Ascending aorta (tissue), 2 donors: Measurements from ENCODE around the gene CXorf66. TPM values are rescaled to one million over a fixed set of nuclear protein-coding genes. Genes with fewer than 3 reads are reported as not detected.

Experiments used
- DNase-seq, 2 donors: peaks; one replicate each; pipeline ENCODE4 v3.0.0-alpha.2; 2019; ENCODE audit warnings: low spot score in 2 of 2
- H3K27ac ChIP-seq, 2 donors: fragments of 200-600 bp; sonication (generic); one replicate each; pipeline ENCODE4 v1.5.1; 2016 to 2017; ENCODE audit warnings: mild to moderate bottlenecking in 1 of 2
- H3K27me3 ChIP-seq: fragments of 200-600 bp; sonication (generic); one replicate; pipeline ENCODE4 v1.5.1; 2017
- H3K36me3 ChIP-seq, 2 donors: fragments of 200-600 bp; sonication (generic); one replicate each; pipeline ENCODE4 v1.5.1; 2016
- H3K4me1 ChIP-seq, 2 donors: fragments of 200-600 bp; sonication (generic); one replicate each; pipeline ENCODE4 v1.5.1; 2016 to 2017; ENCODE audit warnings: mild to moderate bottlenecking in 1 of 2
- H3K4me3 ChIP-seq, 2 donors: fragments of 200-600 bp; sonication (generic); one replicate each; pipeline ENCODE4 v1.5.1; 2016 to 2017; ENCODE audit warnings: mild to moderate bottlenecking in 1 of 2
- H3K9me3 ChIP-seq, 2 donors: fragments of 200-600 bp; sonication (generic); one replicate each; pipeline ENCODE4 v1.5.1; 2016
- intact Hi-C: fragments of 100-400 bp; cut with DNase I; formaldehyde crosslinking; loops from one replicate; pipeline ENCODE4 v1.15.1; 2023
- total RNA-seq: library from RNA; depleted of rRNA; stranded (reverse); fragments of >200 nt; gene quantifications from one replicate; pipeline ENCODE4 v1.1.0, GENCODE V29; 2016
- TF ChIP-seq, protein P1 (sequence below), 3 experiments: fragments of 200-600 bp in 2 of 3; fragments of 450-650 bp in 1 of 3; sonication (generic) in 2 of 3; IDR thresholded peaks; one replicate each; pipeline ENCODE4 v1.5.1; 2016 to 2019; ENCODE audit warnings: antibody characterized with exemption in 3 of 3, mild to moderate bottlenecking in 1 of 3, moderate library complexity in 1 of 3

CXorf66 gene, protein sequence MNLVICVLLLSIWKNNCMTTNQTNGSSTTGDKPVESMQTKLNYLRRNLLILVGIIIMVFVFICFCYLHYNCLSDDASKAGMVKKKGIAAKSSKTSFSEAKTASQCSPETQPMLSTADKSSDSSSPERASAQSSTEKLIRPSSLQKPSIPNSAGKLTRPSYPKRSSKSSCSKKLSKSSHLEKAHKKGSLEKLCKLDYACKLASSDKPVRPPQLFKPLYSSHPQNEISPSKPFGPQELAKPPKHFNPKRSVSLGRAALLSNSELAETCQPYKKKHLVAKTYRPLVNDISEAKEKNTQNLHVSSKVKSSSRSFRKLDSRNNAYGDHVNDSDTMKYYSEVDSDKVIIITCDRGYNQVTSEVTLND
- total RNA-seq: not detected

DNA sequence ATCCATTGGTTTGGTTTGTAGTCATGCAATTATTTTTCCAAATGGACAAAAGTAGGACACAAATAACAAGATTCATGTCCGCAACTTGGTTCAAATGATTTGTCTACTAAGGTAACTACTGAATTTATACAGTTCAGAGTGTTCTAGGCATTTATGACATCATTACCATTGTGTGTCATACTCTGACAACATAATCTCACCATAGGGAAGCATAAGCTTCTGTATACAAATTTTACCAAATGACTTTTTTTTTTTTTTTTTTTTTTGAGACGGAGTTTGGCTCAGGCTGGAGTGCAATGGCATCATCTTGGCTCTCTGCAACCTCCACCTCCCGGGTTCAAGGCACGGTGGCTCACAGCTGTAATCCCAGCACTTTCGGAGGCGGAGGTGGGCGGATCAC lies at the start of gene CXorf66:
TSS of gene CXorf66 (minus strand) at position 101 of the 400 bp plus-strand sequence. CDS start at position 76, 25 bp downstream.
- TF ChIP-seq, protein P1, sequence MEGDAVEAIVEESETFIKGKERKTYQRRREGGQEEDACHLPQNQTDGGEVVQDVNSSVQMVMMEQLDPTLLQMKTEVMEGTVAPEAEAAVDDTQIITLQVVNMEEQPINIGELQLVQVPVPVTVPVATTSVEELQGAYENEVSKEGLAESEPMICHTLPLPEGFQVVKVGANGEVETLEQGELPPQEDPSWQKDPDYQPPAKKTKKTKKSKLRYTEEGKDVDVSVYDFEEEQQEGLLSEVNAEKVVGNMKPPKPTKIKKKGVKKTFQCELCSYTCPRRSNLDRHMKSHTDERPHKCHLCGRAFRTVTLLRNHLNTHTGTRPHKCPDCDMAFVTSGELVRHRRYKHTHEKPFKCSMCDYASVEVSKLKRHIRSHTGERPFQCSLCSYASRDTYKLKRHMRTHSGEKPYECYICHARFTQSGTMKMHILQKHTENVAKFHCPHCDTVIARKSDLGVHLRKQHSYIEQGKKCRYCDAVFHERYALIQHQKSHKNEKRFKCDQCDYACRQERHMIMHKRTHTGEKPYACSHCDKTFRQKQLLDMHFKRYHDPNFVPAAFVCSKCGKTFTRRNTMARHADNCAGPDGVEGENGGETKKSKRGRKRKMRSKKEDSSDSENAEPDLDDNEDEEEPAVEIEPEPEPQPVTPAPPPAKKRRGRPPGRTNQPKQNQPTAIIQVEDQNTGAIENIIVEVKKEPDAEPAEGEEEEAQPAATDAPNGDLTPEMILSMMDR (IDR thresholded peaks at IDR 0.05): no peak
- H3K9me3 ChIP-seq: no peaks in the 10 kb centered on the region
- intact Hi-C loops: no loop called here
- no peaks in the 10 kb centered on the region for H3K4me1 ChIP-seq
- no peaks in the 10 kb centered on the region for H3K36me3 ChIP-seq
- no peak for DNase-seq
- H3K4me3 ChIP-seq: no peak within 1 kb of the TSS
- no peaks in the 10 kb centered on the region for H3K27me3 ChIP-seq
- no peak within 1 kb of the TSS for H3K27ac ChIP-seq

DNA sequence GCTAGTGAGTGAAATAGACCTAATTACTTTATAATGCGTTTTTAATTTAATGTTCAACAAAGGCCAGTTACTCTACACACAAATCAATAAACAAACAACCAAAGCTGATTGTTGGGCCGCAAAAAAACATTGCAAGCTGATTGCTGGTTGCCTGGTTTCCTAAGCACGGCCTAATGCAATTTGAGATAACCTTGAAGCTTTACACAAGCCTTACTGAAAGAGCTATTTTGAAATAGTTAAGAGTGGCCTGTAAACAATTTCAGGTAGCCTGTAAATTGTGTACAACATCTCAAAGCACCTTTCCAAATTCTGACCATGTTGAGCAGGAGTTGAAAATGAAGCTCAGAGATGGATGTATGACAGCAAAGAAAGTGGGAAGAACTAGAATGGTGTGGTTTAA lies 17.5 kb upstream of the CXorf66 start:
- H3K27ac ChIP-seq: no peak overlapping the region
- TF ChIP-seq, protein P1 (IDR thresholded peaks at IDR 0.05): no peak

DNA sequence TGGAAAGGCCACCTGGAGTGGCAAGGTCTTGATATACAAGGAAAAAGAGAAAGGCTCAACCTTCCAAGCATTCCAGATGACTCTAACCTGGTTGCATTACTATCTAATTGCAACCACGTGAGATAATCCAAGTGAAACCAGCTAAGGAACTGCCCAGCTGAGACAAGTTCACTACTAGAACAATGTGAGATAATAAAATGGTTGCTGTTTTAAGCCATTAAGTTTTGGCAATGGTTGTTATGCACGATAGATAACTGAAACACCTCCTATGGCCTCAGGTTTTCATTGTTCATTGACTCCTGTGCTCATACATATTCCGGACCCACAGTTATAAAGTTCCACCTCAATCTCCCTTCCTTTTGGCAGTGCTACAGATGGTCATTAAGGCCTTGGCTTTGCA lies 9.2 kb upstream of the CXorf66 start:
- H3K27ac ChIP-seq: no peak overlapping the region
- H3K9me3 ChIP-seq: no peaks in the 10 kb centered on the region
- DNase-seq: no peak
- TF ChIP-seq, protein P1 (IDR thresholded peaks at IDR 0.05): no peak
- intact Hi-C loops: no loop called here
- H3K4me3 ChIP-seq: no peak overlapping the region
- no peaks in the 10 kb centered on the region for H3K27me3 ChIP-seq
- H3K36me3 ChIP-seq: no peaks in the 10 kb centered on the region
- H3K4me1 ChIP-seq: no peaks in the 10 kb centered on the region

More for the DNA sequence above, 17.5 kb upstream of the CXorf66 start:
- Histone ChIP-seq H3K4me1 (no peaks in the 10 kb centered on the region), H3K9me3 (no peaks in the 10 kb centered on the region), H3K27me3 (no peaks in the 10 kb centered on the region), H3K4me3 (no peak overlapping the region), H3K36me3 (no peaks in the 10 kb centered on the region)
- no peak for DNase-seq
- intact Hi-C loops: no loop called here

DNA sequence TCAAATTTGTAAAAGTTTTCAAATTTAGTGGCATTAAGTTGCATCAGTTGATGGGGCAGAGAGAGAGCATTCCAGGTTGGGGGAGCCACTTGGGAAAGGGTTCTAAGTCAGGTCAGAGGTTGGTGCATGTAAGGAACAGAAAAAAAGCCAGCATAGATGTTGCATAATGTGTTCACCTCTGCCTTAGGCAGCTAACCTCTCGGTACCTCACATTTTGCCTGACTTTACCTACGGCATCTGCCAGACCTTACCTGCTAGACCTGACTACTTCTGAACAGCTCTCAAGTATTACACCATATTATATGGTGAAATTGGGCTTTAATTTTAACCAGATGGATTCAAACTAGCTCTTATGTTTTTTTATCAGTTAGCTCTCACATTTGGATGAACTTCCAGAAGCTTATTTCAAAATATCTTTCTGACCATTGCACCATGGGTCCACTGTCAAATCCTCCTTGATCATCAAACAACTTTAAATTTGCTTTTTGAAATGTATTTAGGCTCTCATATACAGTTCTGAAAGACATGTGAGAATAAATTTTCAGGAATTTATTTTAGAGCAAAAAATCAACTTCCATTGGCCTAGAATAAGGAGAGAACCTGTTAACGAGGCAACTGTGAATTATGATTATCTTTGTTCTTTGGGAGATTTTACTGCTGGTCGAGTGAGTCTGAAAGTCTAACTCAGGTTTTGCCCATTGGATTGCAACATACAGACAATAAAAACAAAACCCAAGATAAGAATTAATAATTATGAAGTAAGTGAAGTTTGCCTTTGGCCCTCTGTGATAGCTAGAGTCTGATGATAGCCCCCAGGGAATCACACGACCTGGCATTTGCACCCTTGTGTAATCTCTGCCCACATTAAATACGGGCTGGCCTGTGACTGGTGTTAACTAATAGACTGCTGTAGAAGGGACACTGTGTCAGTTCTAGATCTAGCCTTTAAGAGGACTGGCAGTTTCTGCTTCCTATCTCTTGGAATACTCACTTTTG lies 7.6 kb upstream of the CXorf66 start:
- intact Hi-C loops: no loop called here
- H3K4me3 ChIP-seq: no peak overlapping the region
- H3K9me3 ChIP-seq: no peaks in the 10 kb centered on the region
- TF ChIP-seq, protein P1 (IDR thresholded peaks at IDR 0.05): no peak
- H3K27me3 ChIP-seq: no peaks in the 10 kb centered on the region
- H3K27ac ChIP-seq: no peak overlapping the region
- no peaks in the 10 kb centered on the region for H3K4me1 ChIP-seq
- DNase-seq: no peak
- H3K36me3 ChIP-seq: no peaks in the 10 kb centered on the region

DNA sequence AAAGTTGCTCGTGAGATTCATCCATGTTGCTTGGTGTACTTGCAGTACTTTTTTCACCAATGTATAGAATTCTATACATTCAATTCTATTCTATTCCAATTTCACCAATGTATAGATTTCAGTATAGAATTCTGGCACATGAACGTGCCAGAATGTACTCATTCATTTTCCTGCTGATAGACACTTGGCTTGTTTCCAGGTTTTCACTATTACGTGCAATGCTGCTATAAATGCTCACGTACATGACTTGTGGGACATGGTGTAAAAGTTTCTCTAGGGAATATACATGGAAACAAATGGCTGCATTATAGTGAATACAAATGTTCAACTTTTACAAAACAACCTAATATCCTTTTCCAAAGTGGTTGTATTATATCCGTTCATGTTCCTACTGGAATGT lies 6.8 kb upstream of the CXorf66 start:
- Histone ChIP-seq H3K9me3 (no peaks in the 10 kb centered on the region), H3K27ac (no peak overlapping the region), H3K27me3 (no peaks in the 10 kb centered on the region), H3K4me1 (no peaks in the 10 kb centered on the region), H3K4me3 (no peak overlapping the region), H3K36me3 (no peaks in the 10 kb centered on the region)
- intact Hi-C loops: no loop called here
- no peak for DNase-seq
- TF ChIP-seq, protein P1 (IDR thresholded peaks at IDR 0.05): no peak
